Breast epithelium (tissue), 3 donors: ENCODE measurements around the gene TTC39A.

Experiments
- POLR2A ChIP-seq: fragments of 450-650 bp; IDR thresholded peaks from one replicate; pipeline ENCODE4 v1.6.1; 2016; ENCODE audit warnings: antibody characterized with exemption, mild to moderate bottlenecking, moderate library complexity
- POLR2AphosphoS5 ChIP-seq, 3 donors: sonication (generic); formaldehyde crosslinking; IDR thresholded peaks; one replicate each; pipeline ENCODE4 v1.6.1; 2017; ENCODE audit warnings: antibody characterized with exemption in 3 of 3
- TF ChIP-seq, protein P1 (sequence below), 3 donors: fragments of 450-650 bp; IDR thresholded peaks; one replicate each; pipeline ENCODE4 v1.5.1; 2016 to 2017; ENCODE audit warnings: antibody characterized with exemption in 3 of 3, mild to moderate bottlenecking in 3 of 3, moderate library complexity in 3 of 3

DNA sequence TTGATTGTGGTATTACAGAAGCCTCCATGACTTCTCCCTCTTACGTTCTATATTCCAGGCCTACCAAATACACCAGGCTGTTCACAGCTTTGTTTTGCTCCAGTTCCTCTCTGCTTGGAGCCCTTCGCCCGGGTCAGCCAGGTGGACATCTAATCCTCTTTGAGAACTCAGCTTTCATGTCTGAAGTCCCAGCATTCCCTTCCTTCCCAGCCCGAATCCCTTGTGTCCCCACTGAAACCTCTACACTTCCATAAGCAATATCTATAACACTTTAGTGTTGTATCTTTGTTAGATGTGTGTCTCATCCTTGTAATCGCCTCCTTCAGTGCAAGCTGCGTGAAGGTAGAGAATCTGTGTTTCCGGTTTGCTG is 92.3 kb downstream of the TTC39A start:
- TF ChIP-seq POLR2A (no peak), POLR2AphosphoS5 (IDR thresholded peaks at IDR 0.05) (peak in 1 of 3 donors; percentile 16)
- TF ChIP-seq, protein P1, sequence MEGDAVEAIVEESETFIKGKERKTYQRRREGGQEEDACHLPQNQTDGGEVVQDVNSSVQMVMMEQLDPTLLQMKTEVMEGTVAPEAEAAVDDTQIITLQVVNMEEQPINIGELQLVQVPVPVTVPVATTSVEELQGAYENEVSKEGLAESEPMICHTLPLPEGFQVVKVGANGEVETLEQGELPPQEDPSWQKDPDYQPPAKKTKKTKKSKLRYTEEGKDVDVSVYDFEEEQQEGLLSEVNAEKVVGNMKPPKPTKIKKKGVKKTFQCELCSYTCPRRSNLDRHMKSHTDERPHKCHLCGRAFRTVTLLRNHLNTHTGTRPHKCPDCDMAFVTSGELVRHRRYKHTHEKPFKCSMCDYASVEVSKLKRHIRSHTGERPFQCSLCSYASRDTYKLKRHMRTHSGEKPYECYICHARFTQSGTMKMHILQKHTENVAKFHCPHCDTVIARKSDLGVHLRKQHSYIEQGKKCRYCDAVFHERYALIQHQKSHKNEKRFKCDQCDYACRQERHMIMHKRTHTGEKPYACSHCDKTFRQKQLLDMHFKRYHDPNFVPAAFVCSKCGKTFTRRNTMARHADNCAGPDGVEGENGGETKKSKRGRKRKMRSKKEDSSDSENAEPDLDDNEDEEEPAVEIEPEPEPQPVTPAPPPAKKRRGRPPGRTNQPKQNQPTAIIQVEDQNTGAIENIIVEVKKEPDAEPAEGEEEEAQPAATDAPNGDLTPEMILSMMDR (IDR thresholded peaks at IDR 0.05): no peak
